HPDE6-E6E7 (cell line): ENCODE results near the gene BCAS3.

Experiments
- DNase-seq: peaks from one replicate; pipeline ENCODE4 v3.0.0; 2011; ENCODE audit warnings: missing footprints; ENCODE audit errors: extremely low spot score

Gene BCAS3

DNA sequence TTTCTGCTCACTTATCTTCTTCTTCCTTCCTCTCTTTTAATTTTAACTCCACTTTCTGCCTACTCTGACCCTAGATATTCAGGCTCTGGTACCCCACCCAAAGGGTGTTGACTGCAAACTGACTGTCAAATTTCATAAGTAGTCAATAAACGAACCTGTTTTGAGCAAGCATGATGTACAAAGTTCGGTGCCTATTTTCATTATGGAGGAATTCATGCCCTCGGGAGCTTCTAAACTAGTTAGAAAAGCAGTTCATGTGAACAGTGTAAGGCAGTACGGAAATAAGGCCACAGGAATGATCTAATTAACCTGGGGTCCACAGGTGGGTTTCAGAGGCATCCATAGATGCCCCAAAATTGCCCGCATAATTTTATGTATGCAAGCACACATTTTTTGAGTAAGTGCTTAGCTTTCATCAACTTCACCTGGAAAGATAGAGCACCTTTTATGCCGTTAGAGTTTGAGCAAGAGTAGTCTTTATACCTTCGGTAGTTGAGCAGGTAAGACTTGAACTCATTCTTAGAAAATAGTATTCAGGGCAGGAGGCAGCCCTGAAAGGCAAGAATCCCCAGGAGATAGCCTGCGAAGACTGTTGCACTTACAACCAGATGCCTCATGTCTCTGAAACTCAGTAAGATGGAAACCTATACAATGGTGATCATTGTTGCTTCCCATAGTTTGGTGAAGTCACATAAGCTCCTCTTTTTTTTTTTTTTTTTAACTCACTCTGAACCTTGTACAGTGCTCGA, 685.4 kb downstream of the BCAS3 start:
- DNase-seq: no peak

DNA sequence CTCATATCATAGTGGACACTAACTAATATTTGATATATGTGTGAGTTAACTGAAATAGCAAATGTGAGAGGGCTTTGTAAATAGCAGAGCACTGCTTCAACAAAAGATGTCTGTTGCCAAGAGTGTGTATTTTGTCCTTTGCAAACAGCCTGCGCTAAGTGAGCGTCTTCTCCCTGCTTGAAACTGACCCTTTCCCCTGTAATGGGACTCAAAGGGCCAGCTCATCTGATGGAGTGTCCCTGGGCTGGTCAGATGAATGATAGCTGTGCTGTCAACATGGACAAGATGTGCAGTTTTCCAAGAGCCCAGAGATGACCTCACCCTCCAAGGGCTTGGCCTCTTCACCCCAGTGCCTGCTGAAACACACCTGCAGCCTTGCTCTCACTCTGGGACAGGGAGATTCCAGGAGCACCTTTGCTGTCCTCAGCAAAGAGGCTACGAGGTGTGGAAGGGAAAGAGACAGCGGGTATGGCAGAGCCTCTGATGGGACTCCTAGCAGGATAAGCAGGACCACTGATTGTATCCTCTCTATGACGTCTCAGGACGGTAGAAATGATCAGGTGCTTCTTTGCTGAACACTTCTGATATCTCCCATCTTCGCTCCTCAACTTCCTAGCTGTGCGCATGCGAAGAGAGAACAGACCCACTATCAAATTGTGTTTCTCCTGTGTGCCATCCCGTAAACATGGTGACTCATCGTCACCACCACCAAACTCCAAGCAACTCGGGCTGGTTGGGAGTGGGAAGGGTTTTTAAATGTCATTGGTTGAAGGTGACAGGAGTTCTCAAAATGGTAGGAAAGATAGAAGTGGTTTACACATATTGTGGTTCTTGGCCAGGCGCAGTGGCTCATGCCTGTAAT, 686.2 kb downstream of the BCAS3 start:
- DNase-seq: no peak

DNA sequence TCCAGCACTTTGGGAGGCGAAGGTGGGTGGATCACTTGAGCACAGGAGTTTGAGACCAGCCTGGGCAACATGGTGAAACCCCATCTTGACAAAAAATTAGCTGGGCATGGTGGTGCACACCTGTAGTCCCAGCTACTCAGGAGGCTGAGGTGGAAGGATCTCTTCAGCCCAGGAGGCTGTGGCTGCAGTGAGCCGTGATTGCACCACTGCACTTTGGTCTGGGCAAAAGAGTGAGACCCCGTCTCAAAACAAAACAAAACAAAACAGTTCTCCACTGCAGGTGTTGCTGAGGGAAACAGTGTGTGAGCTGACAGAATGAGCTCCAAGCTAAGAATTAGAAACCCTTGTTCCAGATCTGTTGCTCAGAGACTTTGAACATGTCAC, 686.8 kb downstream of the BCAS3 start:
- DNase-seq: no peak

DNA sequence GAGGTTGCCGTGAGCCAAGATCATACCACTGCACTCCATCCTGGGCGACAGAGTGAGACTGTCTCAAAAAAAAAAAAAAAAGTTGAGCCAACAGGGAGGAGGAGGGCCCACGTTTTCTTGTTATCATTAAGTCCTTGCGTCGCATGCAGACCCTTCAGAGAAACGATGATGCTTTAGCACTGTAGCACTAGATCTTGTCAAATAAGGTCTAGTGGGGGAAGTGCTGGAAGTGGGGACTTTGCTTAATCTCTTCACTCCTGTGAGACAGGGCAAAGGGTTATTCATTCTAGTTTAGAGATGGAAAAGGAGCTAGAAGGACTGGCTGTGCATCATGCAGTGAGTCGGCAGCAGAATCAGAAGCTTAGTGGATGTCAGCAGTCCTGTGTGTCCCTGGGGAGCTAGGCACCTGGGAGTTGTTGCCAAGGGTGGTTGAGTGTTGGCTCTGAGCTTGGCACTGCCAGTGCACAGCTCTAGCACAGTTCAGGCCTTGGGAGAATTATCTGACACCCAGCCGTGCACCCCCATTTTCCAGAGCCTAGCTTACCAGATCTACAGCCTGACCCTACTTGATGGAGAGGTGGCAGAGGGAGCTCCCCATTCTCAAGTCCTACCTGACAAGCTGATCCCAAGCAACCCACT, 688.5 kb downstream of the BCAS3 start:
- no peak for DNase-seq

DNA sequence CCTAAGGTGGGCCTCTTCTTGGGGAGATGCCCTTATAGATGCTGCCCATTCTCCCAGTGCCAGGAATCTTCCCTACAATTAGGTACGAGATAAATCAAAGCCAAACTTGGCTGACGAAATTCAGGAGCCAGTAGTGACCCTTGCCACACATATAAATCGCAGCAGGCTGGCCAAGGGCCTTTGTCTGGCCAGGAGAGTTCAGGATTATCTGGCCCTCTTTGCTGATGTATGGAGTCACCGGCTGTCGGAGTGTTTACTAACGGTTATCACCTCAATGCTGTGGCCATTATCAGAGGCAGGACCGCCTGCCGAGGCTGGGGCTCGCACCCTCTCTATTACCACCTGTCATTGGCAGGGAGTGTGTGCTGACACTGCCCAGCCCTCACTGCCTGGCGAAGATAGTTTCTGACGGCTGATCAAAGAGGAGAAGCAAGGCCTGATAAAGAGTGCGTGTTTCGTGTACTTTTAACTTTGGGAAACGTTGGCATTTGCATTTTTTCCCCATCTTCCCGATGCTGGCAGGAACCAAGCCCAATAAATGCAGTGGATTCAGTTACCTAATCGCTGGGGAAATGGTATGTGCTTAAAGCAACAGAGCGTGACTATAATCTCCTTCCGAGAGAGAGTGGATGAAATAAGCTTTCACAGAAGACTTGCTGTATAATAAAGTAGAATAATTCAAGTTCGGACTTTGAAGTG, 689.2 kb downstream of the BCAS3 start:
- DNase-seq: no peak

DNA sequence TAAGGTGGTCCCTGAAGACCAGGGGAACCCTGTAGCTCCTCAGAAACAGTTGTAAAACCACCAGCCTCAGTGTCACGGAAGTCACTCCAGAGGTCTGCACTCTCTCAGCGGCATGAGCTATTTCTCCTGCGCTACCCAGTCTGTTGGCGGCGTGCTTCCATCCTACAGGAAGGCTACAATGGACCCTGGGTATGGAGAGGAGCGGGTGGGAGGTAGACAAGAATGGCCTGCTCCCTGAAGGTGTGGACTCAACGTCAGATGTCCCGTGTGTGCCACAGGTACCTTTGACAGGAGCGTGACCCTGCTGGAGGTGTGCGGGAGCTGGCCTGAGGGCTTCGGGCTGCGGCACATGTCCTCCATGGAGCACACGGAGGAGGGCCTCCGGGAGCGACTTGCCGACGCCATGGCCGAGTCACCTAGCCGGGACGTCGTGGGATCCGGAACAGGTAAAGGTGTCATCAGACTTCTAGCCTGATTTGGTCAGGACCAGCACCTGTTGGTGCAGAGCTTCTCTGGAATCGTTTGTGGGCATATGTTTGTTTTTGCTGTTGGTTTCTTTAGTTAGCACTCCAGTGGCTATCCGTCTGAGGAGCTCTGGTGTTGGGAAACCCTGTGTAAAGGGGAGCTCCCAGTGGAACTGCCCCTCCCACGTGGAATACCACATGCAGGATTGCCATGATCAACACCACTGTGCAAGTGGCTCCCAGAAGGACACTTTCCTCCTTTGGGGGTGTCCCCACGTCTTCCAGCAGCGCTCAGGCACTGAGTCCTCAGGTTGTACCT, 690.6 kb downstream of the BCAS3 start:
- DNase-seq: no peak

DNA sequence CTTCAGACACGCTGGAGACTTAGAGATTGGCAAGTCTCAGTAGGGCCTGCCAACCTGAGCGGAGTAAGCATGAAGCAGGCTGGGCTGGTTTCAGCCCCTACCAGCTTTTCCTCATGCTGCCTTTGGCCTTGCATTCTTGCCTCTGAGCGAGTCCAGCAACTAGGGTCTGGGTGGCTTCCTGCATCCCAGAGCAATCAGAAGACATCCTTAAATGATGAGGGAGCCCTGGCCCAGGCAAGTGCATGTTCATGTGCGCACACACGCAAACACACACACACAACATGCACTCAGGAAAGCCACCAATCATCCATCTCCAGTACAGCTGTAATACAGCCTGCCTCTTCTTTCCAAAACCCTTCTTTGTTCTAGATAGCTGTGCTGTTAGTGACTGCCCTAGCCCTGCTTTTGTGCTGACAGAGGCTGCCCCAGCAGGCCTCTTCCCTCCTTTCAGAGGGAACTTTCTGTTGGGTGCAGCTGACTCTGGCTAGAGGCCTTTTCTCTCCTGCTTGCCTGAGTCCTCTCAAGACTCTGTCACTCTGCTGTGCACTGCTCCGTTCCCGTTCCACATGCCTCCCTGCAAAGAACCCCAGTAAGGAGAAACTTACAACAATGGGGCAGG, 691.3 kb downstream of the BCAS3 start:
- no peak for DNase-seq

DNA sequence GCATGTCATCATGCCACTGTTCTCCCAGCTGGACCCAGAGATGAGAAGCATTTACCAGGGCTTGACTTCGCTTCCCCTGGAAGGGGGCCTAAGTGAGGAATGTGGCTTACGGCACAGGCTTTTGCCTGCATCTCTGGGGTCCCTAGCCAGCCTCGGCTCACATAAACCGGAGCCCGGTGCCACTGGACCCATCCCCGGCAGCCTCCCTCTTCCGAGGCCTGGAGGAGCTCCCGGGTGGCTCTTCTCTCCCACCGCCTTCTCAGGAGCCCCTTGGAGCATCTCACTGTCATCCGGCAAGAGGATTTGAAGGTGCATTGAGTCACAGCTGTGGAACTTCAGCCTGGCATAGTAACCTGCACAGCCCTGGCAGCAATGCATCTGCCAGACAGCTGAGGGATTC, 692.1 kb downstream of the BCAS3 start:
- DNase-seq: no peak

DNA sequence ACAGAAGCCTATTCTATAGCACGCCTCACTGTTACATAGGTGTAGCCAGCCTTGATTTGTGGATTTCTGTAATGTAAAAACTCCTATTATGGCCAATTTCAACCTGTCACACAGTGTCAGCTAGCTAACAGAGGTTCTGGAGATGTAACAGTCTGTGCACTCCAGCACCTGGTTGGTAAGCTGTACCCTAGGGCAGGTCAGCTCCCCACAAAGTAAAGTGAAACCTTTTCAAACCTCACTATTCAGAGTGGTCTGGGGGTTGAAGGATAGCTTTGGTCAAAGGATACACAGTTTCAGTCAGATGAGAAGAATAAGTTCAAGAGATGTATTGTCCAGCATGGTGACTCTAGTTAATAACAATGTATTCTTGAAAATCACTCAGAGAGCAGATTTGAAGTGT, 693.5 kb downstream of the BCAS3 start:
- no peak for DNase-seq

DNA sequence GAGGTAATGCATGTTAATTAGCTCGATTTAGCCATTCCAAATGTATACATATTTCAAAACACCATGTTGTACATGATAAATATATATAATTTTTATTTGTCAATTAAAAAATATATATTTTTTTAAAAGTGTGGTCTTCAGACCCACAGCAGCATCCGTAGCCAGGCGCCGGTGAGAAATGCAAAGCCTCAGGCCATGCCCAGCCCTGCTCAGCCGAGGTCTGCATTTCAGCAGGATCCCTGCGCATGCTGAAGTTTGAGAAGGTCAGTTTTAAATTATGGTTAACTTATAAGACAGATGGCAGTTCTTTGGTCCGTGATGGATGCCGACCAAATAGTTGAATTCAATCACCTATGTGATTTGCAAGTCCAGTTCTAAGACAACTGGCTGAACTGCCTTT, 694.0 kb downstream of the BCAS3 start:
- no peak for DNase-seq

DNA sequence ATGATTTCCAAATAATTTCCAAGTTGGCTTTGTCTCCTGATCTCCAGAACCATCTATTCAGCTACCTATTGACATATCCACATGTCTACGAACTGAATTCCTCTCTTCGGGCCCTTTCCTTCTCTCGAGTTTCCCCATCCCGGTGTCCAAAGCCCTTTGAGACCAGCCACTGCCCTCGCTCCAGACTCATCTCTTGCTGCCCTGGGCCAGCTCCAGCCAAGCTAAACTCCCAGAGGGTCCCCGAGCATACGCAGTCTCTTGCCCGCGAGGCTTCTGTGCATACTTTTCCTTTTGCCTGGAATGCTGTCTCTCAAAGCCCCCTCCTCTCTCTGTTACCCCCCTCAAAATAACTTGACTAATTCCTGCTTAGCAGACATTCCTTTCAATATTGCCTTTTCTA, 694.8 kb downstream of the BCAS3 start:
- no peak for DNase-seq

DNA sequence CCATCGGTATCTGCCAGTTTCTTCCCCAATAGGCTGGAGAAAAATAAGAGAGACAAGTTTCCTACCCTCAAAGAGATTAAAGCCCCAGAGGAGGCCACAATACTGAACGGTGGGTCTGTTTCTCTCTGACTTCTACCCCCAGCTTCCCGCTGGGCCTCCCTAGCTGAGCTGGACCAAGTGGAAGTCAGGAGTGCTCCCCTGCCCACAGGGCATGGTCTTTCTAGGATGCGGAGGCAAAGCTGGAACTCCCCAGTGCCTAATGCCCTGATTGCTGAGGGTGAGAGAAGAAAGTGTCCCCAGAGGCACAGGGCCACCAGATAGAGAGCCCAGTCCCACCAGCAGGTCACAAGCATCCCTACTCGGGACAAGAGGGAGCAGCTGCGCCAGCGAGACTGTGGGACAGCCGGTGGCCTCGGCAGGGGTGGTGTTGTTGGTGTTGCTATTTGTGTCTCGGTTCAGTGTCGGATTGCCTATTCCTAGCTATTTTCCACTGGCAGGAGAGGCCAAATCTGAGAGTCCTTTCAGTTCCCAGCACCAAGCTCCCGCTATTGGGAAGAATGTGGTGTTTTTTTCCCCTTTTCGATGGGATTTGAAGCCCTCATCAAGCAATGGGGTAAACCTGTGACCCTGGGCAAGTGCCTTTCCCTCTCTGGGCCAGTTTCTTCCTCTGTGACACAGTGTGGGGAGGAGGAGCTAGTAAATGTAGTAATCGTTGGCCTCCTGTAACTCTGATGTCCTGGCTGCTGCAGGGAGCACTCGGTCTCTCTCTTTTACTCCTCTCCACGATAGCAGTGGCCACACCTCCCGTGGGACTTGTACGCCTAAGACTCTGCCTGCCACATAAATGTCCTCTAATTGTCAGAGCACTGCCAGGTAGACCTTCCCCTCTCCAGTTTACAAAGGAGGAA, 699.5 kb downstream of the BCAS3 start:
- no peak for DNase-seq

DNA sequence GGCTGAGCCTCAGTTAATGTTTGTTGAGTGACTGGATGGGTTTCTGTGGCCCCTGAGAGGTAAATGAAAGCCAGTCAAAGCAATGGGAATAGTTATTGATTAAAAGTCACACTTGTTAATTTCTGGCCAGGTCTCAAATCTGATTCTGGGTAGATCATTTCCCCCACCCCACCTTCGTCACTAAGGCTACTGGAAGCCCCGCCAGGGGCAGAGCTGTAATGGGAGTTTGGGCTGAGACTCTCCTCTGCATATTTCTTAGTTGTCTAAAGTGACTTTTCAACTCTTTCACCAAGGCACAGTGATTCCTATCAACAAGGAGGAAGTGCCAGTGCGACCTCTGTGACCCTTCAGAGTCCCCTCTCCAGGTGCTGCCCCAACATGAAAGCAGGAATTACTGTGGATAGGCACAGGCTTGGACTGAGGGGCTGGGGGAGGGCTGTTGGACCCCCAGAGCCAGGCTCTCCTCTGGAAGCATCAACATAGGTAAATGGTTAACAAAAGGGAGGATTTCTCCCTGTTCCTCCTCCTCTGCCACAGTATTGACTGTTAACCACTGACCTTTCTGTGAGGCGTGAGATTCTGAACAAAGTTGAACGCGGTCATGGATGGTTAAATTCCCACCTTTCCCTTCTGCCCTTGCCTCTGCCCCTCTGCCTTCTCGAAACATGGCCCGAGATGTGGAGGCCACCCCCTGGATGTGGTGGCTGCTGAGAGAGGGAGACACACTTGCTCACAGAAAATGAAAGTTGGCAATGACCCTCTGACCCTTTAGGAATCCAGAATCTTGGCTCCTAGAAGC, 701.2 kb downstream of the BCAS3 start:
- no peak for DNase-seq

DNA sequence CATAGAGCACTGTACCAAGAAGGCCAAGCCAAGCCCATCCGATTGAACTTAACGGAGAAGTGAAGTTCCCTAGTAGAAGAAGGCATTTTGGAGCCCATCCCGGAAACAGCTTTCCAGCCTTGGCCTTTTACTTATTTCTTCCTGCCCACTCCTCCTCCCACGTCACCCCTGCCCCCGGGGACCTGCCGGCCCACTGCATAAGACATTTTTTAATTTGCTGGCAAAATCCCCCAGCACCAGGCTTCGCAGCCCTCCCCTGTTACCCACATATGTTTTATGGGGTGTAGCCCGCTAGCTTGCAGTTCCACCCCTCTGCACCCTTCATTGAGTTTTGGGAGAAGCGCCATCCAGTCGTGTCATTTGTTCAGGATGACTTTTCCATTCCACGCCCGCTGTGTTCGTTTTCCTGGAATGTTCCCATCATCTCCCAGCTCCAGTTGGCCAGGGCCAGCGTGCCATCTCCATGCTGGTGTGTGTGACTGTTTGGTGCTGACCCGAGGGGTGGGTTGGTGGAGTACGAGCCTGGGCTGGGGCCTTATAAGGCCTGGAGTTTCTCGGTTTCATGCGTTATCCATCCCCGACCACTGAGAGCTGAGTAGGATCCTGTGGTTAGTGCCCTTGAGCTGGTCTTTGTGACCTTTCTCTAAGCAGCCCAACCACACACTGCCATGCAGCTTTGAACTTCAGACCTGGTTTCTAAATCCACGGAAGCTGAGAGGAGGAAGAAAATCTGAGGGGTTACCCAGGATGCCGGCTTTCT, 702.0 kb downstream of the BCAS3 start:
- no peak for DNase-seq

DNA sequence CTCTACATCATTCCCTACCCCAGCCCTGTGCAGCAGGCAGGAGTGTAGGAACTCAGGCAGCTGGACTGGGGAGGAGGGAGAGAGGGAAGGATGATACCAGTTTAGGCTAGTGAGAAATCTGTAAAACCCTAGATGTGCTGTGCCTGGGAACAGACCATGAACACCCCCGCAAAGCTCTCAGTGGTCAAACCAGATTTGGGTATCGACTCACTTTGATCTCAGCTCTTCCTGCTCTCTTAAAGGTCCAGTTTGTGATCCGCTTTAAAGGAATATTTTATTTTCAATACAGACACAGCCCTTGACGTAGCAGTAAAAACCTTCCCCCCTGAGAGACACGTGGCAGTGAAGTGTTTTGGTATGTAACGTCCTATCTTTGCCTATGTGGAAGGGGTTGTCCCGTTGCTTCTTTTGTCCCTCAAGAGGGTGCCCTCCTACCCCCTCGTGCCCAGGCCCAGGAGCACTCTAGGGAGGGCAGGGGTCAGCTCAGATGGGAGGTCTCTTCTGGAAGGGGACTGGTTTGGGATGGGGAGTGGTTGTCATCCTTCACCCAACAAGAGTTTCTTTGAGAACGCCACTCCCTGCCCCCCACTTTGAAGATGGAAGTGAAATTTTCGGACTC, 702.7 kb downstream of the BCAS3 start:
- no peak for DNase-seq

DNA sequence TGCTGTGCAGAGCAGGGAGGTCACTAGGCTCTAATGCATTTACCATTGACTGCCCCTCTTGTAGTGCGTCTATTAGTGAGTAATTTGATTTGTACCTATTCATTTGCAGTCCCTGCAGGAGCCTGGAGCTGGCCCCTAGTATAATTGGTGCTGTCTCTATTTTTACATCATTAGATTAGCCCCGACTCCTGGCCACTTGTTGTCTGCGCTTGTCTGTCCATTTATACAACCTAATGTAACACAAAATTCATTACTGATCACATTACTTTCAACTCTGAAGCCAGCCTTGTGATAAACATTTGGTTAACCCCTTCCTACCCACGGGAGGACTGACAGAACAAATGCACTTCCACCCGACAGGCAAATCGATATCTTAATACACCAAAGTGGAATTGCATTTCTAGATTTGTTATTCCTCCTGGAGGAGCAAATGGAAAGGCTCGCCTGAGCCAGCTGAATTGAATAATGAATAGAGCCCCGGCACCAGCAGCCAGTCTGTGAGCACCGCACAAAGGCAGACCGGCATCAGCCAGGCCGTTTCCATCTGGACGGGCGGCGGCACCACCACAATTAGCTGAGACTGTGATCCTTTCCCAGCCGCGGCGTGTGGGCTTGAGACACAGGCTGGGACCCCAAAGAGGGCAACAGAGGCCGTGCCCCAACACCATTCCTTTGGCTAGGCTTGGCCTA, 703.3 kb downstream of the BCAS3 start:
- DNase-seq: no peak

DNA sequence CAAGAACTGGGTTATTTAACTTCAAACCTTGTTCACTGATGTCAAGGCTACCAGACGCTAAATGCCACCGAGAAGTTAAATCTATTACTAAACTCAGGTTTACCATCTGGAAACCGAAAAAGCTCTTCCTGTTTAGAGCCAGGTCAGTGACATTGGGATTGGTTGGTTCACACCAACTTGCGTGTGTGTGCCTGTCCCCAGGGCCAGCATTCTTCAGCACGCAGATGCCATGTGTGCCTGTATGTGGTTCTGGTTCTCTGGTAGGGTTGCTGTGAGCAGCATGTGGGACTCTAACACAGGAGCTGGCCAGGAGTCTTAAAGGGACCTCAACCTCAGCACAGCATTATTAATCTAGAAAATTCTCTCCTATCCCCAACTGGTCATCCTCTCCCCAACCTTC, 703.9 kb downstream of the BCAS3 start:
- no peak for DNase-seq
